HepG2 (cell line): ENCODE results near the gene CCDC93. TPM values are rescaled to one million over a fixed set of nuclear protein-coding genes. Genes with fewer than 3 reads are reported as not detected.

Experiments used
- ATAC-seq: fragments of 200-7000 bp; cut with Tn5 transposase; 3 replicates; pipeline ENCODE4 v1.9.1; 2020; ENCODE audit warnings: mild to moderate bottlenecking, moderate library complexity
- BruUV-seq: library from RNA; stranded (reverse); fragments of 400-500 nt; replicated peaks from 2 replicates; lab custom pipeline; 2021; lab: Mats Ljungman, UMichigan
- CTCF ChIA-PET: fragments of 300-600 bp; formaldehyde crosslinking; extraction: SDS; loops from one replicate; lab custom pipeline; 2021; ENCODE audit warnings: low total read pairs, inconsistent platforms, low intra/inter-chr PET ratio; lab: Yijun Ruan, JAX
- POLR2A ChIA-PET: fragments of 350-600 bp; sonication (Branson Sonifier 250); formaldehyde crosslinking; loops from one replicate; lab custom pipeline; 2020; ENCODE audit warnings: antibody characterized with exemption, inconsistent platforms; lab: Yijun Ruan, JAX
- DNase-seq: peaks from one replicate; pipeline ENCODE4 v3.0.0-alpha.2; 2015; ENCODE audit warnings: low spot score
- FAIRE-seq: peaks from 3 replicates; lab custom pipeline; 2011; peaks lifted over from hg19 to GRCh38; lab: Jason Lieb, UNC
- H2AFZ ChIP-seq: one replicate; pipeline ENCODE4 v1.6.1; 2011; ENCODE audit warnings: low read length, inconsistent platforms
- H3K27ac ChIP-seq: fragments of 300-600 bp; 3 replicates; pipeline ENCODE4 v1.8.0; 2011; ENCODE audit warnings: mixed run types, mild to moderate bottlenecking, mixed read lengths, low read length, inconsistent platforms; ENCODE audit not compliant: insufficient read depth; ENCODE audit errors: extremely low read length
- H3K27me3 ChIP-seq, 2 experiments: fragments of 200-600 bp in 1 of 2; 2 replicates in 1 of 2; 3 replicates in 1 of 2; pipeline versions ENCODE4 v1.6.0 to v1.8.0; 2011; ENCODE audit warnings: low read length in 2 of 2, mild to moderate bottlenecking in 2 of 2, moderate library complexity in 2 of 2, inconsistent platforms in 1 of 2; ENCODE audit not compliant: insufficient read depth in 2 of 2, control insufficient read depth in 1 of 2
- H3K36me3 ChIP-seq, 2 experiments: fragments of 200-600 bp in 1 of 2; replicated peaks in 1 of 2; 2 replicates in 1 of 2; 3 replicates in 1 of 2; pipeline versions ENCODE4 v1.5.1 to v1.8.0; 2011; ENCODE audit warnings: low read length in 2 of 2, inconsistent platforms in 1 of 2; ENCODE audit not compliant: insufficient read depth in 2 of 2, control insufficient read depth in 1 of 2
- H3K4me1 ChIP-seq: 2 replicates; pipeline ENCODE4 v1.5.1; 2012; ENCODE audit warnings: low read length, inconsistent platforms; ENCODE audit not compliant: insufficient read depth
- H3K4me2 ChIP-seq: 2 replicates; pipeline ENCODE4 v1.6.0; 2011; ENCODE audit warnings: low read depth, low read length, inconsistent platforms
- H3K4me3 ChIP-seq, 3 experiments: fragments of 200-600 bp in 1 of 3; sonication (generic), shearing (Covaris generic) in 1 of 3; replicated peaks in 1 of 3; 2 replicates each; pipeline ENCODE4 v1.5.1; 2011 to 2016; ENCODE audit warnings: low read length in 3 of 3, inconsistent platforms in 2 of 3, low read depth in 2 of 3, mild to moderate bottlenecking in 2 of 3, control low read depth in 1 of 3, mixed read lengths in 1 of 3; ENCODE audit not compliant: insufficient read depth in 1 of 3
- H3K79me2 ChIP-seq: one replicate; pipeline ENCODE4 v1.6.1; 2011; ENCODE audit warnings: low read length, inconsistent platforms; ENCODE audit not compliant: insufficient read depth
- H3K9ac ChIP-seq: 2 replicates; pipeline ENCODE4 v1.6.0; 2011; ENCODE audit warnings: mild to moderate bottlenecking, low read depth, low read length, inconsistent platforms; ENCODE audit not compliant: insufficient read depth
- H3K9me3 ChIP-seq: 2 replicates; pipeline ENCODE4 v1.5.1; 2012; ENCODE audit warnings: mild to moderate bottlenecking, low read length
- H4K20me1 ChIP-seq: 2 replicates; pipeline ENCODE4 v1.6.0; 2011; ENCODE audit warnings: inconsistent platforms, mild to moderate bottlenecking, low read length, moderate library complexity; ENCODE audit not compliant: insufficient read depth
- CENPT ChIP-seq: sonication (generic); formaldehyde crosslinking; IDR thresholded peaks from 2 replicates; pipeline ENCODE4 v1.8.0; 2022; ENCODE audit warnings: low read depth, mild to moderate bottlenecking, moderate library complexity, missing genetic modification reagents
- FOSL1 ChIP-seq: sonication (generic); formaldehyde crosslinking; IDR thresholded peaks from 2 replicates; pipeline ENCODE4 v1.9.0; 2021; ENCODE audit warnings: missing genetic modification reagents, borderline replicate concordance
- FOXO4 ChIP-seq: sonication (generic); formaldehyde crosslinking; conservative IDR thresholded peaks from 2 replicates; pipeline ENCODE4 v1.8.1; 2023; ENCODE audit warnings: missing genetic modification reagents
- GABPA ChIP-seq, 2 experiments: IDR thresholded peaks; 2 replicates each; pipeline ENCODE4 v1.6.1; 2011 to 2016; ENCODE audit warnings: low read depth in 2 of 2, low read length in 1 of 2, missing biosample characterization in 1 of 2, missing genetic modification characterization in 1 of 2
- IKZF4 ChIP-seq: sonication (generic); formaldehyde crosslinking; IDR thresholded peaks from 2 replicates; pipeline ENCODE4 v1.5.1; 2020; ENCODE audit warnings: borderline replicate concordance, mild to moderate bottlenecking, low read depth, missing genetic modification reagents; ENCODE audit errors: not compliant biosample characterization
- MXI1 ChIP-seq: IDR thresholded peaks from 3 replicates; pipeline ENCODE4 v1.6.1; 2012; ENCODE audit warnings: low read depth, low read length, inconsistent platforms, borderline replicate concordance
- NR0B2 ChIP-seq: sonication (generic); formaldehyde crosslinking; IDR thresholded peaks from 2 replicates; pipeline ENCODE4 v1.4.0; 2020; ENCODE audit warnings: mild to moderate bottlenecking, missing genetic modification reagents
- PBX2 ChIP-seq: IDR thresholded peaks from 2 replicates; pipeline ENCODE4 v1.6.1; 2016; ENCODE audit warnings: control low read depth
- SKI ChIP-seq: fragments of 450-650 bp; IDR thresholded peaks from one replicate; pipeline ENCODE4 v1.6.1; 2018; ENCODE audit warnings: mild to moderate bottlenecking; ENCODE audit not compliant: partially characterized antibody
- THRA ChIP-seq: sonication (generic); formaldehyde crosslinking; IDR thresholded peaks from 2 replicates; pipeline ENCODE4 v1.4.0; 2020; ENCODE audit warnings: missing genetic modification reagents, borderline replicate concordance
- ZBTB43 ChIP-seq: sonication (generic); formaldehyde crosslinking; conservative IDR thresholded peaks from 2 replicates; pipeline ENCODE4 v1.4.0; 2020; ENCODE audit warnings: missing genetic modification reagents
- ZC3H4 ChIP-seq: sonication (generic); formaldehyde crosslinking; IDR thresholded peaks from 2 replicates; pipeline ENCODE4 v1.4.0; 2020; ENCODE audit warnings: missing genetic modification reagents, borderline replicate concordance
- ZFP41 ChIP-seq: sonication (generic); formaldehyde crosslinking; IDR thresholded peaks from 2 replicates; pipeline ENCODE4 v1.4.0; 2020; ENCODE audit warnings: mild to moderate bottlenecking, missing genetic modification reagents, borderline replicate concordance
- ZNF629 ChIP-seq: sonication (generic); formaldehyde crosslinking; conservative IDR thresholded peaks from 2 replicates; pipeline ENCODE4 v1.5.0; 2020; ENCODE audit warnings: missing genetic modification reagents
- WGBS: methylation state at CpG from one replicate; pipeline ENCODE4 v1.1.6; 2017; ENCODE audit warnings: low lambda C conversion rate; 5-methylcytosine and 5-hydroxymethylcytosine counted together
- in situ Hi-C: cut with HindIII; loops from 2 replicates; pipeline ENCODE4 v1.10.0; 2017; ENCODE audit warnings: low pct_unique_long_range_greater_than_20kb; ENCODE audit not compliant: extremely low pct_ligation_motif_present
- intact Hi-C: fragments of 100-400 bp; cut with micrococcal nuclease; formaldehyde crosslinking; loops from one replicate; pipeline ENCODE4 v1.10.0; 2022; ENCODE audit not compliant: unreplicated experiment
- polyA plus RNA-seq, 8 experiments: library from polyadenylated mRNA; depleted of rRNA in 3 of 8; stranded (reverse) in 7 of 8; unstranded in 1 of 8; fragments of >200 nt; fragmentation: Illumina TruSeq in 4 of 8; extraction: Trizol in 4 of 8; gene quantifications; 2 replicates each; pipeline versions ENCODE4 v1.2.1 to v1.2.3, GENCODE V29; 2011 to 2016; ENCODE audit warnings: low read depth in 4 of 8, missing spikeins in 1 of 8, mixed read lengths in 1 of 8; ENCODE audit not compliant: insufficient read depth in 1 of 8
- total RNA-seq, 5 experiments: library from RNA; depleted of rRNA; stranded (reverse); fragments of >200 nt; fragmentation: Illumina TruSeq; extraction: Trizol; gene quantifications; 2 replicates each; pipeline ENCODE4 v1.2.3, GENCODE V29; 2016; ENCODE audit warnings: low read depth in 1 of 5

The CCDC93 gene
- total and polyA plus RNA-seq, 2 of the 13 experiments (the other 11 are each of a cell fraction or from before 2014, with no cell fraction given), result 37.2 to 53.2 TPM

- no peak for TF ChIP-seq ZFP41 (CRISPR knock-in tag)
- TF ChIP-seq ZNF629 (CRISPR knock-in tag), result no peak
Observed at GRCh38 chr2:117984208-117984607, 29.7 kb downstream of the CCDC93 start (continued).

- intact Hi-C loops, result no loop called here
- H4K20me1 ChIP-seq, result 0 out of 2 replicates have a peak, but pooled peaks cover 2% of the 10 kb centered on the region
- FAIRE-seq (no peak), ATAC-seq (no peak), DNase-seq (no peak)
- ChIA-PET POLR2A (no interaction called here), CTCF (no interaction called here)
- no TSS peak for BruUV-seq
- H3K79me2 ChIP-seq, result no peaks in the 10 kb centered on the region
- no peaks in the 10 kb centered on the region for H3K27me3 ChIP-seq
- H2AFZ ChIP-seq, result no peak overlapping the region
- H3K4me1 ChIP-seq, result 0 out of 2 replicates have a peak, but pooled peaks cover 7% of the 10 kb centered on the region
- no peak for TF ChIP-seq FOXO4
- no peak for TF ChIP-seq NR0B2 (CRISPR knock-in tag)
- TF ChIP-seq IKZF4 (CRISPR knock-in tag), result no peak
- no peak for TF ChIP-seq MXI1
- TF ChIP-seq GABPA (IDR thresholded peaks at IDR 0.05; ENCODE audit: low read depth, low read length), result no peak
- TF ChIP-seq GABPA (CRISPR knock-in tag; IDR thresholded peaks at IDR 0.05; ENCODE audit: low read depth), result no peak
- TF ChIP-seq SKI, result no peak
- TF ChIP-seq PBX2 (CRISPR knock-in tag), result no peak
- no peak for TF ChIP-seq ZBTB43 (CRISPR knock-in tag)
- no peak for TF ChIP-seq CENPT (CRISPR knock-in tag)
- TF ChIP-seq ZC3H4 (CRISPR knock-in tag), result no peak
- TF ChIP-seq THRA (CRISPR knock-in tag), result no peak
- no peak for TF ChIP-seq FOSL1 (CRISPR knock-in tag)
- H3K27ac ChIP-seq, result no peak overlapping the region
- H3K36me3 ChIP-seq, result peaks cover 19 to 76% of the 10 kb centered on the region in 2 experiments
- no peak overlapping the region for H3K4me3 ChIP-seq
- H3K4me2 ChIP-seq, result no peak overlapping the region
- 96% methylated on average over 3 of the region's 3 CpGs for WGBS
- no peaks in the 10 kb centered on the region for H3K9me3 ChIP-seq
- in situ Hi-C loops, result no loop called here
- H3K9ac ChIP-seq, result no peak overlapping the region
Observed at GRCh38 chr2:117983040-117983439, 30.8 kb downstream of the CCDC93 start.
